GM12873 (cell line): Measurements from ENCODE around the gene IQSEC2.

Experiments used
- CTCF ChIP-seq: IDR thresholded peaks from 2 replicates; pipeline ENCODE4 v1.5.1; 2012; ENCODE audit warnings: low read depth, mild to moderate bottlenecking, moderate library complexity, low read length, control low read depth; ENCODE audit not compliant: insufficient read depth; ENCODE audit errors: missing control alignments

IQSEC2 gene

GRCh38 chrX:53223955-53224859 lies 57.2 kb downstream of the IQSEC2 start:
- TF ChIP-seq CTCF, result no peak

GRCh38 chrX:53223068-53223693 lies 58.2 kb downstream of the IQSEC2 start:
- no peak for TF ChIP-seq CTCF
